GM21381 (cell line): ENCODE measurements around the gene SRRM3.
A peak's percentile ranks its signal among the peaks of the same experiment; 100 is the strongest.
"Not testable (repeated sequence)": the region's sequence is repeated elsewhere in the genome, so short reads cannot be mapped to it uniquely, and the experiment has no call there.

ENCODE experiments used
- ATAC-seq: cut with Tn5 transposase; IDR thresholded peaks from one replicate; pipeline ENCODE4 v1.9.1; 2021; ENCODE audit warnings: mild to moderate bottlenecking, moderate library complexity; ENCODE audit not compliant: unreplicated experiment

The SRRM3 gene

DNA sequence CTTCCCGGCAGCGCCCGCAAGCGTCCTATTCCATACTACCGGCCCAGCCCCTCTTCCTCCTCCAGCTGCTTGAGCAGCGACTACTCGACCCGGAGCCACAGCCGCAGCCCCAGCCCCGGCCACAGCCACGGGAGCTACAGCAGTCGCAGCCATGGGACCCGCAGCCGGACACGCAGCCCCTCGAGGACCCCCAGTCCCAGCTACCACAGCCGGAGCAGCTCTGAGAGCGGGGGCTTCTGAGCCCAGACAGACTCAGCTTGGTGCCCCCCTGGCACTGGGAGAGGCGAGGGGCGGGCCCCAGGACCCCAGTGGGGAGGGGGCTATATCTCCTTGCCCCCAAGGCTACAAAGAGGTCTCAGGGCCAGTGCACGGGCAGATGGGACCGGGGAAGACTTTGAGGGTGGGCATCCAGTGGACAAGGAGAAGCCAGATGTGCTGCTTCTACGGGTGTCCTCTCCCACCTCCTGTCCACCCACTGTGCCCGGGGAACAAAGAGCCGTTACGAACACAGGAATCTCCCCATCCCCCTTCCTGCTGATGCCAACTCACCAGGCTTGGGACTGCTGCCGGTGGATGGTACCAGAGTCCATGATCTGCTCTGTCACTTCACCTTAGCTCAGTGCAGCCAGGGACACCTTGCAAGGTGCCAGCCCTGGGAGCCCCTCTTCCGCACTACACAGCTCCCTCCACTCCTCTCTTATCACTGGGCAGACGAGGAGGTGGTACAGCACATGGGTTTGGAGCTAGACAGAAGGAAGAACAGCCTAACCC is 84.1 kb downstream of the SRRM3 start:
- ATAC-seq: no peak

DNA sequence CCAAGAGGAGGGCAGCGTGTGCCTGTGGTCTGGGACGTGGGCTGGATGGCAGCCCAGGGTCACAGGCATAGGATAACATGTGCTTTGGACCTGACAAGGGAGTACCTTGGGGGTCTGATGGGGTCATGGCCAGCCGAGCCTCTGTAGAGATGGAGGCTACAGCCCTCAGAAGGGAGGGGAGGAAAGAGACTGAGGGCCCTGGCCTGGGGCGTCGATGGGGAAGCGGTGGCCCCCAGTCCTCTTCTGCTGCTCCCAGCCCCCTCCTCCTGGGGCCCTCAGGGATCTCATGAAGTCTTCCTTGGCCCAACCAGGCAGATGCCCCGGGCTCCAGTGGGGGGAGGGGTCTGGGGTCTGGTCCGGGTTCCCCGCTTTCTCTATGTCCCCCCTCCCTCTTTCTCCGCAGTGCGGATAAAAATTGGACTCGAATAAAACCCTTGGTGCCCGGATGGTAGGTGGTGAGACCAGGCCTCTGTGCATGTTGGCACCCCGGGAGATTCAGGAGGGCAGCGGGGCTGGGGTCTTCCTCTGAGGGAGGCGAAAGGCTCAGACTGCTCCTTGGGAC is 85.2 kb downstream of the SRRM3 start:
- no peak for ATAC-seq

- not testable (repeated sequence) for ATAC-seq
Measured at GRCh38 chr7:76290847-76291350, 89.2 kb downstream of the SRRM3 start.

GRCh38 chr7:76291351-76292212 is 89.9 kb downstream of the SRRM3 start:
- peak; percentile 59 for ATAC-seq

DNA sequence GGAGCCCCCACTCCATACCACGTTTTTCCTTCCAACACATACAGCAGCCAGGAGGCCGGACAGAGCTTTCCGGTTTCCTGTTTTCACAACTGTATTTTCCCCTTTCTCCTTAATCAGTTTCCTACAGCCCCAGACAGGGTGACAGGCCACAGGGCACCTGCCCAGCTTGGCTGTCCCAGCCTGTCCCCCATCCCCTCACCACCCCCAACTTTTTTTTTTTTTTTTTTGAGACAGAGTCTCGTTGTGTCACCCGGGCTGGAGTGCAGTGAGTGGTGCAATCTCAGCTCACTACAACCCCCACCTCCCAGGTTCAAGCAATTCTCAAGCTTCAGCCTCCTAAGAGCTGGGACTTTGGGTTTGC is 90.5 kb downstream of the SRRM3 start:
- no peak for ATAC-seq

DNA sequence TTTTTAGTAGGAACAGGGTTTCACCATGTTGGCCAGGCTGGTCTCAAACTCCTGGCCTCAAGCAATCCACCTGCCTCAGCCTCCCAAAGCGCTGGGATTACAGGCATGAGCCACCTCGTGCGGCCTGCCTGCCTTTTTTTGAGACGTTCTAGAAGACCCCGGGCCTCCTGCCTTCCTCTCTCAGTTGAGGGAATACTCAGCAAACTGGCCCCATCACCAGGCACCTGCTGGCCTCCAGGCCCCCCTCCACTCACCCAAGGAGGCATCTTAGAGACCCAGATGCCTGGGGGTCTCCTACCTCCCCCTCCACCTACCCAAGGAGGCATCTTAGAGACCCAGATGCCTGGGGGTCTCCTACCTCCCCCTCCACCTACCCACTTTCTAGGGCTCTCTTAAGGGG is 91.2 kb downstream of the SRRM3 start:
- not testable (repeated sequence) for ATAC-seq

DNA sequence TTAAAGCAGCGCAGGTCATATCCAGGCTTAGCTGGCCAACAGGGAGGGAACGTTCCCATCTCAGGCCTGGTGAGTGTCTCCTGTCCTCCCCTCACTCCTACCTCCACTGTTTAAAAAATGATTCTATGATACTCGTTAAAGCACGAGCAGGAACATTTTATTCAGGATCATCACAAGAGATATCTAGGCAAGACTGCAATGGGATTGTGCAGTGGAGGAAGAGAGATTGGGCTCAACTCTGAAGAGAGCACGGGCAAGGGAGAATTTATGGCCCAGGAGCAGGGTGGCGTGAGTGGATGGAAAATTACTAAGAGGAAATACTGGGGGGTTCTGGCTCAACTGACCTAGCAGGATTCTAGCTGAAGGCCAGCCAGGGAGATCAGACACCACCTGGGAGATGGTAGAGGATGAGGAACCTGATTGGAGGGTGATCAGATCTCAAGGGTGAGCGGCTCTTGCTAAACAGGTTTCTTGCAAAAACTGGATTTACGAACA is 91.8 kb downstream of the SRRM3 start:
- ATAC-seq: no peak

GRCh38 chr7:76294344-76295024 is 92.8 kb downstream of the SRRM3 start:
- ATAC-seq: peak; percentile 41

DNA sequence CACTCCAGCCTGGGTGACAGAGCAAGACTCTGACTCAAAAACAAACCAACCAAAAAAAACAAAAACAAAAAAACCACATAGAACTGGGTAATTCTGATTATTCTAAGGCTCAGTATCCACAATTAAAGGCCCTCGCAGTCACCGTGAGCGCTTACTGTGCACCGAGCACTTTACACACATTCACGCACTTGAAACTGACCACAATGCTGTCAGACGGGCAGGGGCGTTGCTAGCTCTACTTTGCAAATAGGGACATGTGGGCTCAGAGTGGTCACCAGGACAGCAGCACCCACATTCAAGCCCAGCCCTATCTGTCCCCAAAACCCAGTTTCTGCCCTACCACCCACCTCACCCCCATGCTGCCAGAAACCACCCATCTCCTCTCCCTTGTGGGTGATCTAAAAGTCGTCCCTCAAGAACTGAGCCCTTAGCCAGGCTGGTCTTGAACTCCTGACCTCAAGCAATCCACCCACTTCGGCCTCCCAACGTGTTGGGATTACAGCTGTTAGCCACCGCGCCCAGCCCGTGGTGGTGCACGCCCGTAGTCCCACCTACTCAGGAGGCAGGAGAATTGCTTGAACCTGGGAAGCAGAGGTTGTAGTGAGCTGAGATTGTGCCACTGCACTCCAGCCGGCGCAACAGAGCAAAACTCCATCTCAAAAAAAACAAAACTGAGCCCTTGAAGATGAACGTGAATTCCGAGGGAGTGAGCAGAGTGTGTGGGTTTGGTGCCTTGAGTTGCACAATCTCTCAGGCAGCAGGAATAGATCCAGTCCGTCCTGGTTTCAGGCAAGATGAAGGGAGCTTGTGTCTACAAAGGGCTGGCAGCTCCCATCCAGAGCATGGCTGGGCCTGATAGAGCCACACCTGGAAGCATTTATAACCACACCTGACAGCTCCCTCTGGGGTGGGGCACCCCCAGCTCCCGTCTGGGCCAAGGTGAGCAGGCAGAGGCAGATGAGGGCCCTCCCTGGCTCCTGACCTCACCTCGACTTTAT is 95.3 kb downstream of the SRRM3 start:
- ATAC-seq: no peak

DNA sequence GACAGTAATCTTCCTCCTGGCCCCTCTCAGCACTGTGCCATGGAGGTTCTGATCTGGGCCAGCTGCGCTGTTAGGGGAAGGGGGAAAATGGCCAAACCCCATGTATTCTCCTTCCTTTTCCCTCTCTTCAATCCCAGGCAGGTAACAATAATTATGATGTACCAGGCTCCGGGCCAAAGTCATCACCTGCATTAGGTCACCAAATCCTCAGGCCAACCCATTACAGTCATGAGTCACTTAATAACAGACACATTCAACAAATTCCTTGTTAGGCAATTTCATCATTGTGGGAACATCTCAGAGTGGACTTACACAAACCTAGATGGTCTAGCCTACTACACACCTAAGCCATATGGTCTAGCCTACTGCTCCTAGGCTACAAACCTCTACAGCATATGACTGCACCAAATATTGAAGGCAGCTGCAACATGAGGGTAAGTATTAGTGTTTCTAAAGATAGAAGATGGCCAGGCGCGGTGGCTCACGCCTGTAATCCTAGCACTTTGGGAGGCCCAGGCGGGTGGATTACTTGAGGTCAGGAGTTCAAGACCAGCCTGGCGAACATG is 98.6 kb downstream of the SRRM3 start:
- ATAC-seq: no peak

DNA sequence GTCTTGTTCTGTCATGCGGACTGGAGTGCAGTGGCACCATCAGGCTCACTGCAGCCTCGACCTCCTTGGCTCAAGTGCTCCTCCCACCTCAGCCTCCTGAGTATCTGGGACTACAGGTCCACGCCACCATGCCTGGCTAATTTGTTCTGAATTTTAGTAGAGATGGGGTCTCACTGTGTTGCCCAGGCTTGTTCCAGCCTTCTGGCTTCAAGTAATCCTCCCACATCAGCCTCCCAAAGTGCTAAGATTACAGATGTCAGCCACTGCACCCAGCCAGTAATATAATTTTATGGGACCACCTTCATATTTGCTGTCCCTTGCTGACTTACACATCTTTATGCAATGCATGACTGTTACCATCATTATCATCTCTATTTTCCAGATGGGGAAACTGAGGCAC is 99.3 kb downstream of the SRRM3 start:
- ATAC-seq: no peak

GRCh38 chr7:76302347-76303201 is 100.9 kb downstream of the SRRM3 start, which contains the start of gene HSPB1:
Gene HSPB1 (plus strand): TSS chr7:76302673. CDS start chr7:76302713, 40 bp downstream.
- ATAC-seq: peak; percentile 53

DNA sequence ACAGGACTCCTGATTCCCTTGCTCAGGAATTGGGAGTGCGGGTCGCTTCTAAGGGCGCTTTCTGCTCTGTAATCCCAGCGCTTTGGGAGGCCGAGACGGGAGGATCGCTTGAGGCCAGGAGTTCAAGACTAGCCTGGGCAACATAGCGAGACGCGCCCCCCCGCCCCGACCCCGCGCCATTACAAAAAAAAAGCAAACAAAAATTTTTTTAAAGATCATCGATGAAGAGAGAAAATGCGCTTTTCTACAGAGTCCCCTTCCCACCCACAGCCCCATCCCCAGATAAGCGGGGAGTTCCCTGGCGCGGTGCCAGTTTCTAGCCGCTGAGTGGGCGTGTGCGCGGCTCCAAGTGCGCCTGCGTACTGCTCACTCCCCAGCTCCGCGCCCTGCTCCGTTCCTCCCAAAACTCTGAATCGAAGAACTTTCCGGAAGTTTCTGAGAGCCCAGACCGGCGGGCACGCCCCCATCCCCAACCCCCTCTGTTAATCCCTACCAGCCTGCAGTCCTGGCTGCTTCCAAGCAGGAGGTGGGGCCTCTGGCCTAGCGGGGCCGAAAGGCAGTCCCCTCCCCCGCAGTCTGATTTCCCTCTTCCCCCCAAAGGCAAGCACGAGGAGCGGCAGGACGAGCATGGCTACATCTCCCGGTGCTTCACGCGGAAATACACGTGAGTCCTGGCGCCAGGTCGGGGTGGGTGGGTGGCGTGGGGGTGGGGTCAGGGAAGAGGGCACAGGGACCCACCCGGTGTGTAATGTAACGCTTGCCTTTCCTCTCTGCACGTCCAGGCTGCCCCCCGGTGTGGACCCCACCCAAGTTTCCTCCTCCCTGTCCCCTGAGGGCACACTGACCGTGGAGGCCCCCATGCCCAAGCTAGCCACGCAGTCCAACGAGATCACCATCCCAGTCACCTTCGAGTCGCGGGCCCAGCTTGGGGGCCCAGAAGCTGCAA is 101.8 kb downstream of the SRRM3 start:
- peak; percentile 38 for ATAC-seq

- no peak for ATAC-seq
Measured at GRCh38 chr7:76304888-76305375, 103.2 kb downstream of the SRRM3 start.

- not testable (repeated sequence) for ATAC-seq
Measured at GRCh38 chr7:76308874-76309273, 107.2 kb downstream of the SRRM3 start.

GRCh38 chr7:76309341-76310101 is 107.8 kb downstream of the SRRM3 start:
- not testable (repeated sequence) for ATAC-seq
